T-helper 22 cell (primary cell): ENCODE results near the gene PAIP2.
"Not testable (repeated sequence)": the region's sequence is repeated elsewhere in the genome, so short reads cannot be mapped to it uniquely, and the experiment has no call there.

Source experiments
- DNase-seq: peaks from one replicate; pipeline ENCODE4 v3.0.0-alpha.2; 2020; ENCODE audit warnings: low read depth

PAIP2 gene

GRCh38 chr5:139378101-139378825, 36.6 kb downstream of the PAIP2 start:
- no peak for DNase-seq

DNA sequence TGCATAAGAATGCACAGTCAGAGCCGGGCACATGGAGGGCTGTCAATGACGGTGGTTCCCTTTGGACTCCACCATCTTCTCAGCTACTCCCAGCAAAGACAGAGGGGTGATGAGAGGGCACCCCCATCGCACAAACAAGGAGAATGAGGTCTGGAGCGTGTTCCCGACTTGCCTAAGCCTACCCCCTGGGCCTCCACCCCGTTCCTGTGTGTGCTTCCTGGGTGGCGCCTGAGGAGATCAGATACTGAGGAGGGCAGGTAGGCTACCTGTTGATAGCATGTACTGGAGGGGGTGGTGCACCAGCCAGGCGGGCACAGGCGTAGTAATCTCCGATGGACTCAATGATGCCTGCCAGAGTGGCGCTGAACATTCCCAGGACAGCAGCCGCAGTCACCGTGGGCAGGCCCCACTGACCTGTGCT, 37.3 kb downstream of the PAIP2 start:
- no peak for DNase-seq

DNA sequence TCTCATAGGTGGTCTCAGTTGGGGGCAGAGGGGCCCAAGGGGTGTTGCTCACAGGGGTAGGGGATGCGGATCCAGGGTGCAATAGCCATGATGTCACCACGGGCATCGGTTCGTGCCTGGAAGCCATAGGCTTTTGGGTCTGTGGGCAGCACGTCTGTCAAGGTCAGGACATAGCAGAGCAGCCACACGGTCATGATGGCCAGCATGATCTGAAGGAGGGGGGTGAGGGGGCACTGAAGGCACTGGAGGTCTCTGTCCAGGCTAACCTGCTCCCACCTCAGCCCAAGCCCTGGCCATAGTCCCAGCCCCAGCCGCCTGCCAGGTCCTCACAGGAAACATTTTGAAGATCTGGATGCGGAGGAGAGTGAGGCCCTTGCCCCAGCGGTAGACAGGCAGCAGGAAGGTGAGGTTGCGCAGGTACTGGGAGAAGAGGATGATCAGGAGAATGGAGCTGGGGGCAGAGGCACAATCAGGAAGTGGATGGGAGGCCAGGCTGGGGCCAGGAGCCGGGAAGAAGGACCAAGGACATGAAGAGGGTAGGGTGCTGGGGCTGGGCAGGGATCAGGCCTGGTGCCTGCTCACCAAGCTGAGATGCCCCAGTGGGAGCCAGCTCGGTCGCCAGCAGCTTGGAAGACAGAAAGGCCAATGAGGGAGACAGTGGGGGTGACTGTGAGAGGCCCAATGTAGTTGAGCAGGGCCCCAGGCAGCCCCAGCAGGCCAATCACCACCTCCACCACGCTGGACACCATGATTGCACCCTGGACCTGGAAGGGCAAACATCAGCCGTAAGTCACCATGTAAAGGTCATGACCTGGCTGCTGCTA, 38.2 kb downstream of the PAIP2 start:
- no peak for DNase-seq

- no peak for DNase-seq
Measured at GRCh38 chr5:139381837-139382761, 40.4 kb downstream of the PAIP2 start.

- DNase-seq, result no peak
Measured at GRCh38 chr5:139382807-139383206, 41.2 kb downstream of the PAIP2 start.

DNA sequence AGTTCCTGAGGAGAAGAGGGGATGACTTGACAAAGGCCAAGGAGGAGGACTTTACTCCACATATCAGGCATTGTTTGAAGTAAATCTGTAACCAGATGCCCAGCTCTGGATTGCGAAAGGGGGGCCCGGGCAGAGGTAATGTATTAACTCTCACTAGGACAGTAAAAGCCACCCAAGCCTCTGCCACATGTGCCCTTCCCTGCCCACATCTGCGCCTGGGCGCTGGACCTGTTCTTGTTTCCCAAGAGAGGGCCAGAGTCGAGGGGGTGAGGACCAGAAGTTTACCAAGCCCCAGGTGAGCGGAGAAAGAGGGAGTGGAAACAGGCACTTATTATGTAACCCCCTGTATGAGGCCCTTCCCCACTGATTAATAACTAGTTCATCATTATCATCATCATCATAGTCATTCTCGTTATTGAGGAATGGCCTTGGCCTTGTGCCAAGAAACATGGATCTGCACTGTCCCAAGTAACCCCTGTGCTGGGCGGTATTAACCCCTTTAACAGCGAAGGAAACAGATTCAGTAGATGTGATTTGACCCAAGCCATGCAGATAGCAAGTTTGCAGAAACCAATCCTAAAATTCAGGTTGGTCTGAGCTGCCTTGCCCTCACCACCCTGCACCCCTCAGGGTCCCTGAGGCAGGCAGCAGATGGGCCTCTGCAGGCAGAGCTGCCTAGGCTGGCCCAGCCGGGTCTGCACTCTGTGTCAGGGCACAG, 41.8 kb downstream of the PAIP2 start, which contains the start of gene SLC23A1:
SLC23A1 (minus strand) TSS at position 23 of the 718 bp plus-strand sequence. CDS start 44 bp downstream, outside the sequence.
- DNase-seq, result no peak

- no peak for DNase-seq
Measured at GRCh38 chr5:139383993-139384590, 42.4 kb downstream of the PAIP2 start.

- no peak for DNase-seq
Measured at GRCh38 chr5:139384591-139385051, 43.0 kb downstream of the PAIP2 start.

DNA sequence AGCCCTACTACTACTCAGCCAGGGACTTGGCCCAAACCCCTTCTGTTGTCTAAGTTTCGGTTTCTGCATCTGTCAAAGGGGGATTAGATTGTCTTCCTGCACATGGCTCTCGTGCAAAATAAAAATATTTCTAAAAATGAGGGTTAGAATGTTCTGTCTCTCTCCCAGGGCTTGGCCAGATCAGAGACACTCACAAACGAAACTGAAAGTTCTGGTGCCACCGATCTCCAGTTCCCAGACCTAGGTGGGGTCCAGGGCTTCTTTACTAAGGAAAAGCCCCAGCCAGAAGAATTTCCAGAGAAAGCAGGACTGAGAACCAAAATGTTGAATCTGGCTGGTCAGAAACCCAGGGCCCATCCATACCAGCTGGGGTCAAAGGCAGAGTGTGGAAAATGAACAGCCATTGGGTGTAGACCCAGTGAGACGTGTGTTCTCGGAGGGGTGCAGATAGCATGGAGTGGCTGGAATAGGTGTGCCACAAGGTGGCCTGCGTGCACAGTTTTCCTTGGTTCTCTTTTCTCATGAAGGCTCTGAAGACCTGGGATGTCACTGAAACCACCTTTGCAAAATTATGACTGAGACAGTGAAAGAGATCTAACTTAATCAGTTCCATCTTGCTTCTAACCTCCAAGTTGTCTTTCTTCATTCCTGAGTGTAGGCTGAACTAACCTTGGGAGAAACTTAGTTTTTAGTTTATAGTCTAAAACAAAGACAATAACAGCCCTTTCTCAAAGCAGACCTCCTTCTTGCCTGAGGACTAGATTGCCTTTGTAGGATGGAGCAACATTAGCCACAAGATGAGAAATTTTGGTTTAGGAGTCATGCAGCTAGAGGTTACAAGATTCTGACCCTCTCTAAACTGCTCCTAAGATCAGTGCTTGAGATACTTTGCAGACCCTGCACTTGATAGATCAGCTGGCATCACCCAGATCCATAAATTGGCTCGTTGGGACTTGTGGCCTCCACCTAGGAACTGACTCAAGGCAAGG, 43.7 kb downstream of the PAIP2 start:
- DNase-seq, result no peak

DNA sequence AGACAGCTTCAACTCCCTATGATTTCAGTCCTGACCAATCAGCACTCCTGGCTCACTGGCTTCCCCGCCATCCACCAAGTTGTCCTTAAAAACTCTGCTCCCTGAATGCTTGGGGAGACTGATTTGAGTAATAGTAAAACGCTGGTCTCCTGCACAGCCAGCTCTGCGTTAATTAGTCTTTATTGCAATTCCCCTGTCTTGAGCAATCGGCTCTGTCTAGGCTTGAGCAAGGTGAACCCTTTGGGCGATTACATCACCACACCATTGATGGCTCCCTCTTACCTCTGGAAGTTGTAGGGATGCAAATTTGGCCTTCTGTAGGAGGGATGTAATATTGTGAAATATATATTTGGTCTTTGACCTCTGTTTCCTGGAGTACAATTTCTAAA, 44.4 kb downstream of the PAIP2 start:
- DNase-seq, result no peak

- DNase-seq, result not testable (repeated sequence)
Measured at GRCh38 chr5:139386956-139387355, 45.3 kb downstream of the PAIP2 start.

- DNase-seq, result no peak
Measured at GRCh38 chr5:139387611-139388197, 46.0 kb downstream of the PAIP2 start.

DNA sequence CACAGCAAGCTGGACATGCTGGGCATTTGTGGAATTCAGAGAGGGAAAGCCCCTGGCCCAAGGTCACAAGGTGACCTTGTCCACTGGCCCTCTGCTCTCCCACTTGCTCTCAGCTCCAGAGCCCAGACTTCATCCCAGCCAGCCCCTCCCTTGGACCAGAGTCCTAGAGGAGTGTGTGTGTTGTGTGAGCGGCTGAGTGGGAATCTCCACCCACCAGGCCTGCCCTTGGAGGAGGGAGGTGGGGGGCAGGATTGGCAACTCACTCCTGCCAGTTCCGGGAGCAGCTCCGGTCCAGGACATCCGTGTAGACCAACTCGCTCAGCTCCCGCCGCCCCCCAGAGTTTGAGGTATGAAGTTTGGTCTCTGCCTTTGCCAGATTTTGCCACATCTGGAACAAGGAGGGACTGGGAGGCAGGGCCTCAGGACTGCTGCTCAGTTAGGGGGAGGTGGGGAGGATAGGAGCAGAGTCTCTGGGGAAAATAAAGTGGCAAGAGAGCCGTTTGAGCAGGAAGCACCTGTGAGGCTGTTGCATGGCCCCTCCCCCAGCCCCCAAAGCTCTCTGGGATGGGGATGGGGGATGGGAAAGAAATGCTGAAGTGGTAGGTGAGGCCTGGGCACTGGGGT, 46.7 kb downstream of the PAIP2 start:
- DNase-seq, result no peak

GRCh38 chr5:139389701-139390638, 48.3 kb downstream of the PAIP2 start, which contains the start of gene MZB1:
Gene MZB1 (minus strand): TSS chr5:139389913. CDS start chr5:139389856, 57 bp downstream.
- DNase-seq, result peak; percentile 44

GRCh38 chr5:139390639-139391569, 49.2 kb downstream of the PAIP2 start:
- no peak for DNase-seq

GRCh38 chr5:139391570-139392323, 50.1 kb downstream of the PAIP2 start:
- no peak for DNase-seq
